GM12801 (cell line): ENCODE data around the gene PATJ.

Experiments
- CTCF ChIP-seq: IDR thresholded peaks from one replicate; pipeline ENCODE4 v1.5.1; 2011; ENCODE audit warnings: control low read depth; ENCODE audit not compliant: insufficient read length; ENCODE audit errors: extremely low read depth

PATJ gene

GRCh38 chr1:62088439-62088838 is 346.2 kb downstream of the PATJ start:
- no peak for TF ChIP-seq CTCF

GRCh38 chr1:62089570-62089969 is 347.3 kb downstream of the PATJ start:
- no peak for TF ChIP-seq CTCF

- TF ChIP-seq CTCF: no peak
Measured at GRCh38 chr1:62090016-62090415, 347.7 kb downstream of the PATJ start.

GRCh38 chr1:62092110-62092509 is 349.8 kb downstream of the PATJ start:
- no peak for TF ChIP-seq CTCF

- TF ChIP-seq CTCF: no peak
Measured at GRCh38 chr1:62093261-62093660, 351.0 kb downstream of the PATJ start.

- TF ChIP-seq CTCF: no peak
Measured at GRCh38 chr1:62097464-62097863, 355.2 kb downstream of the PATJ start.

- TF ChIP-seq CTCF: no peak
Measured at GRCh38 chr1:62100442-62100841, 358.2 kb downstream of the PATJ start.

GRCh38 chr1:62103846-62104245 is 361.6 kb downstream of the PATJ start:
- no peak for TF ChIP-seq CTCF
